NCI-H446 treated with DMSO at 0.1 percent for 48 hours (cell line): ENCODE data around the gene NLRC3.
"Not testable (repeated sequence)": the region's sequence is repeated elsewhere in the genome, so short reads cannot be mapped to it uniquely, and the experiment has no call there.

ENCODE experiments used
- DNase-seq: peaks from one replicate; lab custom pipeline; 2025; lab: John Stamatoyannopoulos, UW

Gene NLRC3

GRCh38 chr16:3513892-3514583, 63.2 kb downstream of the NLRC3 start:
- DNase-seq, result no peak

GRCh38 chr16:3511286-3512180, 65.7 kb downstream of the NLRC3 start:
- no peak for DNase-seq

GRCh38 chr16:3510416-3510815, 66.8 kb downstream of the NLRC3 start:
- no peak for DNase-seq

GRCh38 chr16:3509470-3509928, 67.7 kb downstream of the NLRC3 start:
- DNase-seq, result no peak

GRCh38 chr16:3508736-3509135, 68.5 kb downstream of the NLRC3 start:
- no peak for DNase-seq

- DNase-seq, result no peak
Measured at GRCh38 chr16:3503523-3503922, 73.7 kb downstream of the NLRC3 start.

GRCh38 chr16:3501783-3502400, 75.3 kb downstream of the NLRC3 start:
- peak; percentile 70 for DNase-seq

GRCh38 chr16:3501412-3501761, 75.8 kb downstream of the NLRC3 start:
- DNase-seq, result not testable (repeated sequence)

GRCh38 chr16:3498988-3499387, 78.2 kb downstream of the NLRC3 start:
- DNase-seq, result no peak

- DNase-seq, result no peak
Measured at GRCh38 chr16:3497771-3498170, 79.4 kb downstream of the NLRC3 start.

GRCh38 chr16:3496386-3496785, 80.8 kb downstream of the NLRC3 start:
- DNase-seq, result no peak

GRCh38 chr16:3495176-3495575, 82.0 kb downstream of the NLRC3 start, which contains the start of gene C16orf90:
C16orf90 (minus strand) TSS chr16:3495489; CDS start chr16:3495421, 68 bp downstream.
- no peak for DNase-seq

- no peak for DNase-seq
Measured at GRCh38 chr16:3494386-3494973, 82.7 kb downstream of the NLRC3 start.

GRCh38 chr16:3492356-3492755, 84.8 kb downstream of the NLRC3 start:
- no peak for DNase-seq

- no peak for DNase-seq
Measured at GRCh38 chr16:3490911-3491629, 86.1 kb downstream of the NLRC3 start.
